Caki2 (cell line): Measurements from ENCODE around the gene CACNG3. TPM values are rescaled to one million over a fixed set of nuclear protein-coding genes. Genes with fewer than 3 reads are reported as not detected.

Experiments used
- DNase-seq: peaks from one replicate; pipeline ENCODE4 v3.0.0-alpha.2; 2015; ENCODE audit warnings: low read depth
- in situ Hi-C: cut with HindIII; loops from 2 replicates; pipeline ENCODE4 v1.10.0; 2016; ENCODE audit warnings: low sequenced_read_pairs, low pct_unique_long_range_greater_than_20kb, mixed read lengths
- total RNA-seq: library from RNA; depleted of rRNA; stranded (reverse); fragments of >200 nt; shearing (Covaris generic); gene quantifications from 2 replicates; pipeline ENCODE4 v1.2.3, GENCODE V29; 2014; ENCODE audit warnings: low replicate concordance

Gene CACNG3
- total RNA-seq, 1 experiment from 2014 or later: not detected

DNA sequence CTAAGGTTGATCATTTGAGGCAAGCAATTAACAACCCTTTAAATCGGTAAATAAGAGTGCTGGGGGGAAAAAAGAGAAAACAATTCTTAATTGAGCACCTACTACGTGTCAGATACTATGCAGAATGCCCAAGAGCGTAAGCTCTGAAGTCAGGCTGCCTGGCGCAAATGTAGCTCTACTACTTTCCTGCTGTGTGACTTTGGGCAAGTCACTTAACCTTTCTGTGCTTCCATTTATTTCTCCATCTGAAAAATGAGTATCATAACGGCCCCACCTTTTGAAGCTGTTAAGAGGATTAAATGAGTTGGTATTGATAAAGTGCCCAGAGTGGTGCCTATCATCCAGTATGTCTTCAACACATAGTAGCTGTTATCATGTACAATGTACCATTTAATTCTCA lies 102.0 kb downstream of the CACNG3 start:
- in situ Hi-C loops: no loop called here
- no peak for DNase-seq

DNA sequence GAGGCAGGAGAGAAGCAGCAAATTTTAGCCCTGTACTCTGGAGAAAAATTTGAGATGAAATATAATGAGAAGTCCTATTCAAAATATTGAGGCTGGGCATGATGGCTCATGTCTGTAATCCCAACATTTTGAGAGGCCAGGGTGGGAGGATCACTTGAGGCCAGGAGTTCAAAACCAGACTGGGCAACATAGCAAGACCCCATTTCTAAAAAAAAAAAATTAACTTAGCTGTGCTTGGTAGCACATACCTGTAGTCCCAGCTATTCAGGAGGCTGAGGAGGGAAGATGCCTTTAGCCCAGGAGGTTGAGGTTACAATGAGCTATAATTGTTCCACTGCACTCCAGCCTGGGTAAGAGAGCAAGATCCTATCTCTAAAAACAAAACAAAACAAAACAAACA lies 103.4 kb downstream of the CACNG3 start:
- in situ Hi-C loops: no loop called here
- DNase-seq: no peak

DNA sequence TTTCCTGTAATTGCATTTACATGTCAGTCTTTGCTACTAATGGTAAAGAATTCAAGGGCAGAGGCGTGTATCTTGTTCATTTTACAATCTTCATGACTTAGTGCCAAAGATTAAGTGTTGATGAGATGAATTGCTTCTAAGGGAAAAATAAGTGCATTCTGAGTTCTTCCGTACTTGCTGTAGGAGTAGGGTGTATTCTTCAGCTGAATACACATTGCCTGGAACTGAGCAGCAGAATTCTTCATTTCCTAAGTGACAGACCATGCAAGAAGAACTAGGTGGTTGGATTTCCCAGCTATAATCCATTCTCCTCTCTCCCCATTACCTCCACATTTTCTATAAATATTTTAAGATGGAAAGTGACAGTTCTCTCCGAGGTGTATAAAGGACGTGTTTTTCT lies 104.8 kb downstream of the CACNG3 start:
- in situ Hi-C loops: no loop called here
- no peak for DNase-seq

DNA sequence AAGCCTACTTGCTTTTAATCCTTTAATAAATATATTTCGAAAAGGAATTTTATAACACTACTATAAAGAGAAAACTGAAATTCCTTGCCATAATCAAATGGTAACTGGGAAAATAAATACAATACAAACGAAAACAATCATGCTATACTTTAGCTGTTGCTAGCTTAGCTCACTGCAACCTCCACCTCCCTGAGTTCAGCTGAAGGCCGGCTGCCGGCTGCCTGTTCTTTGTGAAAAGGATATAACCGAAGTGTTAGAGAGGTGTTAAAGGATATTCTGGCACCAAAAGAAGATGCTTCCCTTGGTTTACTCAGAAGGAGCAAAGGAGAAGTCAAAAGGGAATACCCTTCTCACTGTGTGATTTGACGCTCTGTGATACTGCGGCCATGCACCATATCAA lies 108.5 kb downstream of the CACNG3 start:
- DNase-seq: no peak
- in situ Hi-C loops: no loop called here

DNA sequence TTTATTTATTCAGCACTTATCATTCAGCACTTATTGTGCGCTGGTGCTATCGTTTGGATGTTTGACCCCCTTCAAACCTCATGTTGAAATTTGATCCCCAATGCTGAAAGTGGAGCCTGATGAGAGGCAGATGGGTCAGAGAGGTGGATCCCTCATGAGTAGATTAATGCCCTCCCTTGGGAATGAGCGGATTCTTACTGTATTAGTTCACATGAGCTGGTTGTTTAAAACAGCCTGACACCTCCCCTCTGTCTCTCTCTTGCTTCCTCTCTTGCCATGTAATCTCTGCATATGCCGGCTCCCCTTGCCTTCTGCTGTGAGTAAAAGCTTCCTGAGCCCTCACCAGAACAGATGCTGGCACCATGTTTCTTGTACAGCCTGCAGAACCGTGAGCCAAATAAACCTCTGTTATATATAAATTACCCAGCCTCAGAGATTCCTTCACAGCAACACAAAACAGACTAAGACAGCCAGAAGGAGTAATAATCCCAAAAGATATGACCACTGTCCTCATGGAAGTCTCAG lies 111.1 kb downstream of the CACNG3 start:
- in situ Hi-C loops: no loop called here
- no peak for DNase-seq

DNA sequence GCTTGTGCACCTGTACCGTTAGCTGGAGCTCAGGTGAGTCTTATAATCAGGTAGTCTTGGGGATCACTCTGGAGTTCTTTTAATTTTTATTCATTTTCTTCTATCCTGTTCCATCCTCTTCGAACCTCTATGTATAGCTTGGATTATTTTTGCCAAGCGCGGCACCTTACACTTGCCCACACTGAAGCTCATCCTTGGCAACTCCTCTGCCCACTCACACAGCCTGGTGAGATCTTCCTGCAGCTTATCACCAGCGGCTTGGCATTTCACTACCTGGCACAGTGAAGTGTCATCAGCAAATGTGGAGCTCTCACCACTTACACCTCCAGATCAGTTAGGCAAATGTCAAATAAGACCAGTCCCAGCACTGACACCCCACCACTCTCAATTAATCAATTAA lies 116.7 kb downstream of the CACNG3 start:
- in situ Hi-C loops: no loop called here
- no peak for DNase-seq

DNA sequence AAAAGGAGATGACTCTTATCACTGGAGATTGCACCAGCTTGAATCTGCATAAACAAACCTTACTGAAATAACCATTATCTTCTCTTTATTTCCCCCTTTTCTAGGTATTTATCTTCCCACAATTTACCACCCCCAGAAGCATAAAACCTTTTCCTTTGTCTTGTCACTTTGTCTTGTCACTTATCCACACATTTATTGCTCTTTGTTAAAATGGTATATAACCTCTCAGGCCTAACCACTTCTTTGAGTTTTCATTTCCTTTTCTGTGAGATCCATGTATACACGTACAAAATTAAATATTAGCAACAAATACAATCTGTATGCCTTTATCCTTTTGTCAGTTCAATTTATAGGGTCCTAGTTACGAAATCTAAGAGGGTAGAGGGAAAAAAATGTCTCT lies 122.9 kb downstream of the CACNG3 start:
- no peak for DNase-seq
- in situ Hi-C loops: no loop called here

DNA sequence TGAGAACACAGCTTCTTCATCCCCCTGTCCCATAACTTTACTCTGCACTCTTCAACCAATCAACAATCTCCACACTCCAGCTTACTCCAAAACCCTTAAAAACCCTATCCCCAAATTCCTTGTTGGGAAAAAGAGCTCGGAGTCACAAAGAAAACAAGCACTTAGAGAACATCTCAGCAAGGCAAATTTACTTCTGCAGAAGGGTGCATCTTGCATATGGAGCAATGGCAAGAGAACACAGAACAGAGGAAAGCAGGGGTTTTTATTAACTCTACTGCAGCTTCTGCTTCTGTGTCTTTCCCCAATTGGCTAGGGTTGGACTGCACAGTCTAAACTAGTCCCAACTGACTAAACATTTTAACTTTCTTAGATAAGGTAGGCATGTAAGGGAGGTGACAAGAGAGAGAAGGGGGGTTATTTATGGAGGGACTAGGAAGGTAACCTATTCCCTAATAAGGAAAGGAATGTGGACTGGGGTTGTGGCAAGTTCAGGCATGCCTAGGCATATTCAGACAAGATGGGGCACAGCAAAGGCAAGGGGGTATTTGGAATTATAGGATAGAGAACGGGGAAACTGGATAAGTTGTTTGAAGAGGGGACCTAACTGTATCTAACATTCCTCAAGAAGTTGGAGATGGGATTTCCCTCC lies 125.5 kb downstream of the CACNG3 start:
- in situ Hi-C loops: no loop called here

DNA sequence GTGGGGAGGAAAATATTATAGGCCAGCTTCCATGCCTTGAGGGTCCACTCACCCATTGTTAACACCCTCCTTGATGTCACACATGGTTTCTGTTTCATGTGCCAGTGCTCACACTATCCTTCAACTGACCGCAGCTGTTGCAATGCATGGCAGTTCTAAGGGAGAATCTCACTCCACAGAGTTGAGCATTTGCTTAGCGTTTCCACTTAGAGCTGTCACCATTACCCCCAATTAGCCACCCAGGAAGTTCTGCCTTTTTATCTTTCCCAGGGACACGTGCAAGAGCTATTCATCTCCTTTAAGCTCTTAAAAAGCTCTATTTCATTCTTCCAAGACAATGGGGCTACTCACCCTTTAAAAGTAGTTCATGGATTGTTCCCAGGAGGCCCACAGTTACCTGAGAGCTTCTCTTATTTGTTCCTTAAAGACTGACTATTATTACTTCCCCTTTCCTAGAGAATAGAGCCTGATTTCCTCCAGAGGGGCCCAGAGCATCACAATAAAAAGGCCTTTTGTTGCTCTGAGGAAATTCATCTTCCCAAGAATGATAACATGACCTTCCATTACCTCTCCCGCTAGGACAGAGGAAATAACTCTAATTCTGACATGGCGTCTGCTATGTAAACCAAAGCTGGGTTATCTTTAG lies 126.8 kb downstream of the CACNG3 start:
- in situ Hi-C loops: no loop called here

More for the DNA sequence above, 125.5 kb downstream of the CACNG3 start:
- DNase-seq: peak; percentile 12

DNA sequence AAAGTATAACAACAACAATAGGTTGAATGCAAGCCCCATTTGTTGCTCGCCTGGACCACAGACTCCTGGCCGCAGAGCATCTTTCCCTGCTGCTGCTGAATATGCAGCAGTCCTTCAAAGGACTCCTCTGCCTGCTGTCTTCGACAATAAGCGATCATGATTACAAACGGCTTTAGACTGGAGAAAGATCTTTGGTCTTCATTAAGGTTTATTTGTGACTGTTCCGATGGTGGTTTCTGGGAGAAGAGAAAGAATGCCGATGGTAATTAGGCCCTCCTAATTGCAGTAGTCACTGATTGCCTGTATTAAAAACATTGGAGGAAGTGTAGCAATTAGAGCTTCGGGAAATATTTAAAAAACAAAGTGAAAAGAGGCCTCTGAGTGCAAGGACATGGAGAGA lies 138.2 kb downstream of the CACNG3 start:
- in situ Hi-C loops: no loop called here
- no peak for DNase-seq

More for the DNA sequence above, 126.8 kb downstream of the CACNG3 start:
- DNase-seq: no peak

DNA sequence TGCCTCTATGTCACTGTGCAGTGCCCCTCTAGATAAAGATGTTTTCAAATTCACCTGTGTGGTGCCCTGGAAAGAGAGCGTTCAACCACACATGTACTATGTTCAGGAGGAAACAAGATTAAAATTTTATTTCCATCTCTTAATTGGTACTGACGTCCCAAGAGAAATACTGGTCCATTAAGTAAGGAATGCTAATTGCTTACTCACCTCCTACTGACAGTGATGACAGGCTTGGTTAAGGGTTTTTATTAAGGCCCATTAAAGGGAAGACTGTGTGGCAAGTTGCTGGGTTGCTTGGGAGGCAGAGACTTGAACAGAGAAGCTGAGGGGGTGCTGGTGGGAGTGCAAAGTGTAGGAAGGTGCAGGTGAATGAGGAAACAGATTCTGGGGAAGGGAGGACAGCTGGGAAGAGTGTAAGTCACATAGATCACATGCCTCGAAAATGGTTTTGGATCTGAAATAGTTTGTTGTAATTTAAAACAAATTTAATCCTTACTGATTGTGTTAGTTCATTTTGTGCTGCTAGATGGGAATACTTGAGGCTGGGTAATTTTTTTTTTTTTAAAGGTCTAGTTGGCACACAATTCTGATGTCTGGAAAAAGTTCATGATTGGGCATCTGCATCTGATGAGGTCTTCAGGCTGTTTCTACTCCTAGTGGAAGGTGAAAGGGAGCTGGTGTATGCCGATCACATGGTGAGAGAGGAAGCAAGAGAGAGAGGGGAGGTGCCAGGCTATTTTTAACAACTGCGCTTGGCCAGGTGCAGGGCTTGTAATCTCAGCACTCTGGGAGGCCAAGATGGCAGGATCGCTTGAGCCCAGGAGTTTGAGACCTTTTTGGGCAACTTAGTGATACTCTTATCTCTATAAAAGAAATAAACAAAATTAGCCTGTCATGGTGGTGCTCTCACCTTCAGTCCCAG lies 140.5 kb downstream of the CACNG3 start:
- no peak for DNase-seq
- in situ Hi-C loops: no loop called here

DNA sequence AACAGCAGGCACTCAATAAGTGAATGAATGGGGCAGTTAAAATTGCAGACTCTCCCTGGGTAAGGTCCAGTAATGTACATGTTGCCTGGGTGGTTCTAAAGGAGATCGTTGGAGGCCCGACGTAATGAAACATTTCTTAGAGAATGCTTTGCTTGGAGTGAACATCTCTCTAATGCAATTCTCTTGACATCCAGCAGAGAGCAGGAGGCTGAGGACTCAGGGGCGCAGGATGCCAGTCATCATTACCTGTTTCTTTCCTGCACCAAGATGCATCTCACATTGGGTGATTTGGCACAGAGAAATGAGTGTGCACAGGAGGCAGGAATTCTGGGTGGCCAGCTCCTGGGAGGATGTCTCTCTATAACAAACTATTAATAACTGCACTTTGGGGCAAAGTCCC lies 152.9 kb downstream of the CACNG3 start:
- in situ Hi-C loops: no loop called here

More for the DNA sequence above, 152.9 kb downstream of the CACNG3 start:
- no peak for DNase-seq
